ENCODE results near the gene FPR2. TPM values are rescaled to one million over a fixed set of nuclear protein-coding genes. Genes with fewer than 3 reads are reported as not detected.

The FPR2 gene
- total and polyA plus RNA-seq, 2 donors (not counting 3 experiments of a cell fraction or from before 2014, with no cell fraction given), result not detected

GRCh38 chr19:51715850-51716249 lies 45.1 kb upstream of the FPR2 start:
- Histone ChIP-seq H3K27me3 (ENCODE audit: control insufficient read depth in 2 of 2, insufficient read depth in 2 of 2, low read length in 2 of 2) (peaks cover 15 to 26% of the 10 kb centered on the region in 2 experiments), H3K4me1 (ENCODE audit: control insufficient read depth, extremely low read depth, insufficient read depth, low read length) (no peaks in the 10 kb centered on the region), H3K9me1 (replicated peaks; ENCODE audit: control insufficient read depth, extremely low read depth, insufficient read depth, low read length) (no peaks in the 10 kb centered on the region), H3K9me3 (replicated peaks; ENCODE audit: control insufficient read depth, insufficient read depth, low read length) (no peaks in the 10 kb centered on the region), H2AFZ (ENCODE audit: low read depth, low read length) (no peak overlapping the region), H4K20me1 (replicated peaks; ENCODE audit: control insufficient read depth, extremely low read depth, insufficient read depth, low read length) (no peaks in the 10 kb centered on the region), H3K79me2 (ENCODE audit: control insufficient read depth, insufficient read depth, low read length) (no peaks in the 10 kb centered on the region), H3K36me3 (ENCODE audit: control insufficient read depth in 2 of 2, extremely low read depth in 1 of 2, insufficient read depth in 2 of 2, low read length in 2 of 2) (no peaks in the 10 kb centered on the region), H3K27ac (ENCODE audit: insufficient read depth, low read depth, low read length) (no peak overlapping the region), H3K4me3 (replicated peaks in 1 of 3; ENCODE audit: insufficient read depth in 1 of 3, low read depth in 1 of 3, low read length in 3 of 3) (no peak overlapping the region), H3K9ac (replicated peaks; ENCODE audit: extremely low read depth, insufficient read depth, low read length) (no peak overlapping the region), H3K4me2 (ENCODE audit: insufficient read depth, low read length) (no peak overlapping the region)
- intact Hi-C loops (cut with micrococcal nuclease), result no loop called here
- no peak for TF ChIP-seq POLR2AphosphoS5 (IDR thresholded peaks at IDR 0.05; ENCODE audit: insufficient read depth, low read depth, low read length)
- TF ChIP-seq MAX (IDR thresholded peaks at IDR 0.05; ENCODE audit: insufficient read depth, insufficient read length), result no peak
- no peak for TF ChIP-seq EZH2 (IDR thresholded peaks at IDR 0.05; ENCODE audit: borderline replicate concordance, low read depth, low read length, severe bottlenecking)
- TF ChIP-seq POLR2A (IDR thresholded peaks at IDR 0.05; ENCODE audit: low read depth, low read length), result no peak
- TF ChIP-seq MYC (IDR thresholded peaks at IDR 0.05; ENCODE audit: low read depth, low read length), result no peak
- no peak for TF ChIP-seq CTCF (IDR thresholded peaks at IDR 0.05; ENCODE audit: extremely low read depth in 1 of 2, insufficient read depth in 1 of 2, low read depth in 1 of 2, low read length in 2 of 2)
- no peak for TF ChIP-seq GATA2 (IDR thresholded peaks at IDR 0.05; ENCODE audit: insufficient read depth, insufficient read length, low read depth, low read length)
- TF ChIP-seq JUN (IDR thresholded peaks at IDR 0.05; ENCODE audit: borderline replicate concordance, insufficient read depth, insufficient read length, low read depth), result no peak
- TF ChIP-seq FOS (IDR thresholded peaks at IDR 0.05; ENCODE audit: borderline replicate concordance, insufficient read depth, low read length), result no peak
- dilution Hi-C loops (cut with MboI; ENCODE audit: extremely low pct_ligation_motif_present, low sequenced_read_pairs), result no loop called here
- CTCF ChIA-PET, result no interaction called here
- POLR2A ChIA-PET, result no interaction called here
- FAIRE-seq (no peak), DNase-seq (ENCODE audit: low read depth, low spot score) (no peak)
- BruUV-seq (replicated peaks), result no TSS peak

All from endothelial cell of umbilical vein (primary cell).